ENCODE measurements around the gene POLH. TPM values are rescaled to one million over a fixed set of nuclear protein-coding genes. Genes with fewer than 3 reads are reported as not detected.

The POLH gene
- polyA plus RNA-seq, 1 of the 3 experiments (the other 2 are of a cell fraction), result 11.5 TPM

- TF ChIP-seq RCOR1 (IDR thresholded peaks at IDR 0.05; ENCODE audit: low read length) (no peak), FOSL2 (IDR thresholded peaks at IDR 0.05; ENCODE audit: borderline replicate concordance, low read depth) (no peak), RFX5 (IDR thresholded peaks at IDR 0.05; ENCODE audit: low read length) (no peak), NFIC (IDR thresholded peaks at IDR 0.05; ENCODE audit: borderline replicate concordance) (no peak), MXI1 (IDR thresholded peaks at IDR 0.05; ENCODE audit: low read depth, low read length) (no peak), TCF12 (IDR thresholded peaks at IDR 0.05) (no peak)
- DNase-seq, result no peak
- no peaks in the 10 kb centered on the region for H3K4me1 ChIP-seq (ENCODE audit: control insufficient read depth in 1 of 2, insufficient read depth in 2 of 2, low read depth in 1 of 2, low read length in 1 of 2)
- ChIA-PET CTCF (interaction anchor here (1.0 to 1.1 kb wide), 2 partner anchors 8 to 45 kb away, joined by 3 read pairs; no protein-coding TSS in a partner anchor), POLR2A (no interaction called here)
- no peak overlapping the region for H3K9ac ChIP-seq
- H3K9me3 ChIP-seq, result no peaks in the 10 kb centered on the region
- no peaks in the 10 kb centered on the region for H3K79me2 ChIP-seq (ENCODE audit: insufficient read depth)
- no peak overlapping the region for H3K4me3 ChIP-seq (ENCODE audit: low read depth in 2 of 2, low read length in 1 of 2)
- no peak overlapping the region for H3K27ac ChIP-seq (ENCODE audit: low read depth in 2 of 2, low read length in 1 of 2)
- no peaks in the 10 kb centered on the region for H3F3A ChIP-seq (replicated peaks; ENCODE audit: insufficient read depth)
- WGBS (ENCODE audit: low lambda C conversion rate), result 95% methylated on average over 8 of the region's 8 CpGs
- no peak overlapping the region for H2AFZ ChIP-seq (ENCODE audit: low read depth)
- no peak overlapping the region for H3K4me2 ChIP-seq
- peaks cover 50 to 62% of the 10 kb centered on the region in 2 experiments for H3K36me3 ChIP-seq (replicated peaks in 1 of 2; ENCODE audit: control insufficient read depth in 1 of 2, insufficient read depth in 2 of 2, low read length in 1 of 2)
- H3K9me2 ChIP-seq, result no peaks in the 10 kb centered on the region
- H4K20me1 ChIP-seq (ENCODE audit: insufficient read depth), result no peaks in the 10 kb centered on the region
- H3K27me3 ChIP-seq (ENCODE audit: insufficient read depth), result no peaks in the 10 kb centered on the region
Observed at GRCh38 chr6:43541774-43542471, 34.1 kb upstream of the POLH start.

DNA sequence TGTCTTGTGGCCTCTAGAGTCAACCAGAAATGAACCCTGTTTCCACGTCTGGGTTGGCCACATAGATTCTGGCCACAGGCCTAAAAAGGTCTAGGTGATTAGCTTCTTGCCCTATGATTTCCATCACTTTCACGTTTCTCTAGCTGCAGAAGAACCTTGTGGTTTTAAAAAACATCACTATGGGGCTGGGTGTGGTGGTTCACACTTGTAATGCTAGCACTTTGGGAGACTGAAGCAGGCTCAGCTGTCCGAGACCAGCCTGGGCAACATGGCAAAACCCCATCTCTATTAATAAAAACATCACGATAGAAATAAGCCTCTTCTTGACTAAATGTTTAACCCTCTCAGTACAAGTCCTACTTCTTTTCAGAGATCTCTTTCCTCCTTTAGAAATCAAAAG lies 31.5 kb upstream of the POLH start:
- peaks cover 66 to 68% of the 10 kb centered on the region in 2 experiments for H3K36me3 ChIP-seq (replicated peaks in 1 of 2; ENCODE audit: control insufficient read depth in 1 of 2, insufficient read depth in 2 of 2, low read length in 1 of 2)
- 86% methylated on average over 4 of the region's 4 CpGs for WGBS (ENCODE audit: low lambda C conversion rate)
- TF ChIP-seq TEAD4 (IDR thresholded peaks at IDR 0.05; ENCODE audit: borderline replicate concordance, insufficient read depth), result no peak
- TF ChIP-seq FOXJ3 (CRISPR knock-in tag; IDR thresholded peaks at IDR 0.05), result no peak
- TF ChIP-seq, protein P1, sequence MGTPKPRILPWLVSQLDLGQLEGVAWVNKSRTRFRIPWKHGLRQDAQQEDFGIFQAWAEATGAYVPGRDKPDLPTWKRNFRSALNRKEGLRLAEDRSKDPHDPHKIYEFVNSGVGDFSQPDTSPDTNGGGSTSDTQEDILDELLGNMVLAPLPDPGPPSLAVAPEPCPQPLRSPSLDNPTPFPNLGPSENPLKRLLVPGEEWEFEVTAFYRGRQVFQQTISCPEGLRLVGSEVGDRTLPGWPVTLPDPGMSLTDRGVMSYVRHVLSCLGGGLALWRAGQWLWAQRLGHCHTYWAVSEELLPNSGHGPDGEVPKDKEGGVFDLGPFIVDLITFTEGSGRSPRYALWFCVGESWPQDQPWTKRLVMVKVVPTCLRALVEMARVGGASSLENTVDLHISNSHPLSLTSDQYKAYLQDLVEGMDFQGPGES (IDR thresholded peaks at IDR 0.05; ENCODE audit: low read depth, low read length), result no peak
- TF ChIP-seq, protein P2, sequence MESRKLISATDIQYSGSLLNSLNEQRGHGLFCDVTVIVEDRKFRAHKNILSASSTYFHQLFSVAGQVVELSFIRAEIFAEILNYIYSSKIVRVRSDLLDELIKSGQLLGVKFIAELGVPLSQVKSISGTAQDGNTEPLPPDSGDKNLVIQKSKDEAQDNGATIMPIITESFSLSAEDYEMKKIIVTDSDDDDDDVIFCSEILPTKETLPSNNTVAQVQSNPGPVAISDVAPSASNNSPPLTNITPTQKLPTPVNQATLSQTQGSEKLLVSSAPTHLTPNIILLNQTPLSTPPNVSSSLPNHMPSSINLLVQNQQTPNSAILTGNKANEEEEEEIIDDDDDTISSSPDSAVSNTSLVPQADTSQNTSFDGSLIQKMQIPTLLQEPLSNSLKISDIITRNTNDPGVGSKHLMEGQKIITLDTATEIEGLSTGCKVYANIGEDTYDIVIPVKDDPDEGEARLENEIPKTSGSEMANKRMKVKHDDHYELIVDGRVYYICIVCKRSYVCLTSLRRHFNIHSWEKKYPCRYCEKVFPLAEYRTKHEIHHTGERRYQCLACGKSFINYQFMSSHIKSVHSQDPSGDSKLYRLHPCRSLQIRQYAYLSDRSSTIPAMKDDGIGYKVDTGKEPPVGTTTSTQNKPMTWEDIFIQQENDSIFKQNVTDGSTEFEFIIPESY (IDR thresholded peaks at IDR 0.05; ENCODE audit: borderline replicate concordance, low read depth), result no peak
- no peak for TF ChIP-seq RXRA (IDR thresholded peaks at IDR 0.05; ENCODE audit: borderline replicate concordance, low read depth)
- TF ChIP-seq POLR2AphosphoS5 (IDR thresholded peaks at IDR 0.05; ENCODE audit: low read depth, low read length), result no peak
- TF ChIP-seq ELF1 (IDR thresholded peaks at IDR 0.05), result no peak
- TF ChIP-seq, protein P3, sequence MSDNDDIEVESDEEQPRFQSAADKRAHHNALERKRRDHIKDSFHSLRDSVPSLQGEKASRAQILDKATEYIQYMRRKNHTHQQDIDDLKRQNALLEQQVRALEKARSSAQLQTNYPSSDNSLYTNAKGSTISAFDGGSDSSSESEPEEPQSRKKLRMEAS (IDR thresholded peaks at IDR 0.05; ENCODE audit: low read depth), result no peak
- TF ChIP-seq REST (IDR thresholded peaks at IDR 0.05; ENCODE audit: low read depth, low read length), result no peak
- TF ChIP-seq TCF12 (IDR thresholded peaks at IDR 0.05), result no peak
- no peak for TF ChIP-seq GABPA (IDR thresholded peaks at IDR 0.05; ENCODE audit: low read depth)
- TF ChIP-seq, protein P4, sequence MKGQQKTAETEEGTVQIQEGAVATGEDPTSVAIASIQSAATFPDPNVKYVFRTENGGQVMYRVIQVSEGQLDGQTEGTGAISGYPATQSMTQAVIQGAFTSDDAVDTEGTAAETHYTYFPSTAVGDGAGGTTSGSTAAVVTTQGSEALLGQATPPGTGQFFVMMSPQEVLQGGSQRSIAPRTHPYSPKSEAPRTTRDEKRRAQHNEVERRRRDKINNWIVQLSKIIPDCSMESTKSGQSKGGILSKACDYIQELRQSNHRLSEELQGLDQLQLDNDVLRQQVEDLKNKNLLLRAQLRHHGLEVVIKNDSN (IDR thresholded peaks at IDR 0.05; ENCODE audit: borderline replicate concordance, low read depth), result no peak
- TF ChIP-seq SIN3A (IDR thresholded peaks at IDR 0.05; ENCODE audit: borderline replicate concordance, low read depth, low read length), result no peak
- TF ChIP-seq MEF2A (IDR thresholded peaks at IDR 0.05; ENCODE audit: borderline replicate concordance, low read depth), result no peak

More for the DNA sequence above, 31.5 kb upstream of the POLH start:
- Histone ChIP-seq H2AFZ (ENCODE audit: low read depth) (no peak overlapping the region), H4K20me1 (ENCODE audit: insufficient read depth) (no peaks in the 10 kb centered on the region), H3K4me1 (ENCODE audit: control insufficient read depth in 1 of 2, insufficient read depth in 2 of 2, low read depth in 1 of 2, low read length in 1 of 2) (no peaks in the 10 kb centered on the region), H3K4me2 (no peak overlapping the region), H3F3A (replicated peaks; ENCODE audit: insufficient read depth) (no peaks in the 10 kb centered on the region), H3K27me3 (ENCODE audit: insufficient read depth) (no peaks in the 10 kb centered on the region), H3K9ac (no peak overlapping the region), H3K79me2 (ENCODE audit: insufficient read depth) (no peaks in the 10 kb centered on the region), H3K9me2 (no peaks in the 10 kb centered on the region), H3K4me3 (ENCODE audit: low read depth in 2 of 2, low read length in 1 of 2) (no peak overlapping the region), H3K27ac (ENCODE audit: low read depth in 2 of 2, low read length in 1 of 2) (no peak overlapping the region), H3K9me3 (no peaks in the 10 kb centered on the region)
- no peak for DNase-seq
- CTCF ChIA-PET, result interaction anchor here (1.4 kb wide), 1 partner anchor 9 kb away, joined by 3 read pairs; no protein-coding TSS in a partner anchor
- POLR2A ChIA-PET, result no interaction called here

Measured in SK-N-SH (cell line).